AG09309 (cell line): ENCODE results near the gene XRRA1.

ENCODE experiments used
- DNase-seq: peaks from one replicate; pipeline ENCODE4 v3.0.0-alpha.2; 2010; ENCODE audit warnings: low read depth
- H3K4me3 ChIP-seq: 2 replicates; pipeline ENCODE4 v1.5.1; 2011; ENCODE audit warnings: mild to moderate bottlenecking, low read depth, low read length, moderate library complexity; ENCODE audit not compliant: control insufficient read depth
- TF ChIP-seq, protein P1 (sequence below): IDR thresholded peaks from 2 replicates; pipeline ENCODE4 v1.5.1; 2011; ENCODE audit warnings: mild to moderate bottlenecking, low read depth, low read length, inconsistent platforms; ENCODE audit not compliant: insufficient read depth, control insufficient read depth; ENCODE audit errors: missing control alignments

XRRA1 gene

DNA sequence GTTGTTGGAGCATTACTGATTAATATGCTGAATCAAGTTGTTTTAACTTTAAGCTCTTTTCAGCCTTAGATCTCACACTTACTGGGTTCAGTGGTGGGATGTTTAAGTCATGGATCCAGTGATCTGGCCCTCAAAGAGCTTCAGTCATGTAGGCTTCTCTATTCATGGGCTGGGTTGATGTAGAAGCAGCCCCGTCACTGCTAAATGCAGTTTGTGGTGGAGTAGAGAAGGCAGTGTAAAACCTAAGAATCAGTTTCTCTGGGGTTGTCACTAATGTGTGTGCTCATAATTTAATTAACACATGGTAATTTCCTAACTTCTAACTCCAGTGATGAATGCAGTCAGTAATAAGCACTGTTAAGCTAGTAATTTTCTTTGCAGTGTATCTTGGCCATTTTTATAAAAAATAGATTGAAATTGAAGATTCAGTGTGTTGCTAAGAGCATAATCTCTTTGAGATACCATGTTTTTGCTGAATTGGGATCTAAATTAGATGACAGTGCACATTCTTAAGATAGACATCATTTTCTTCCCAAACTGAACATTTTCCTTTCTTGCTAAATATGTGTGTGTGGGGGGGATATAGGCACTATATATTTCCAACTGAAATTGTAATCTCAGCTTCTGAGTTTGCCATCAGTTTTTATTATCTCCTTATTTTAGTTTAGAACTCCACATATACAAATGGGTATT is 9.2 kb upstream of the XRRA1 start:
- H3K4me3 ChIP-seq: no peak overlapping the region
- TF ChIP-seq, protein P1, sequence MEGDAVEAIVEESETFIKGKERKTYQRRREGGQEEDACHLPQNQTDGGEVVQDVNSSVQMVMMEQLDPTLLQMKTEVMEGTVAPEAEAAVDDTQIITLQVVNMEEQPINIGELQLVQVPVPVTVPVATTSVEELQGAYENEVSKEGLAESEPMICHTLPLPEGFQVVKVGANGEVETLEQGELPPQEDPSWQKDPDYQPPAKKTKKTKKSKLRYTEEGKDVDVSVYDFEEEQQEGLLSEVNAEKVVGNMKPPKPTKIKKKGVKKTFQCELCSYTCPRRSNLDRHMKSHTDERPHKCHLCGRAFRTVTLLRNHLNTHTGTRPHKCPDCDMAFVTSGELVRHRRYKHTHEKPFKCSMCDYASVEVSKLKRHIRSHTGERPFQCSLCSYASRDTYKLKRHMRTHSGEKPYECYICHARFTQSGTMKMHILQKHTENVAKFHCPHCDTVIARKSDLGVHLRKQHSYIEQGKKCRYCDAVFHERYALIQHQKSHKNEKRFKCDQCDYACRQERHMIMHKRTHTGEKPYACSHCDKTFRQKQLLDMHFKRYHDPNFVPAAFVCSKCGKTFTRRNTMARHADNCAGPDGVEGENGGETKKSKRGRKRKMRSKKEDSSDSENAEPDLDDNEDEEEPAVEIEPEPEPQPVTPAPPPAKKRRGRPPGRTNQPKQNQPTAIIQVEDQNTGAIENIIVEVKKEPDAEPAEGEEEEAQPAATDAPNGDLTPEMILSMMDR: no peak
- DNase-seq: no peak

GRCh38 chr11:74956397-74957015 is 7.6 kb upstream of the XRRA1 start:
- DNase-seq: no peak
- H3K4me3 ChIP-seq: no peak overlapping the region
- TF ChIP-seq, protein P1: no peak

GRCh38 chr11:74954199-74954598 is 5.3 kb upstream of the XRRA1 start:
- no peak for DNase-seq
- TF ChIP-seq, protein P1: no peak
- no peak overlapping the region for H3K4me3 ChIP-seq

DNA sequence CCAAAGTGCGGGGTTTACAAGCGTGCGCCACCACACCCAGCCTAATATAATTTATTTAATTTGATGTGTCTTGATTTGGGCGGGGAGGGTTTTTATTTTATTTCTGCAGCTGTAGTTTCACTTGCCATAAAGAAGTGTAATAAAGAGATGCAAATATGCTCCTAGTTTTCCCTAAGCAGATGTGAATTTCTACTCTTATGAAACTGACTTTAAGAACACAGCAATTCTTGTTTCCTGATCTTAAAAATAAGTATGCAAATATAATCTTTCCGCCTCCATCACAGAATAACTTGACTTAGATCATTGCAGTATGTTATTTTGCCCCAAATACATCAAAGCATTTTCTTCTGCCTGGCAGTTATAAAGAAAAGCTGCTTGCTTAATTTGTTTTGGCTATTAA is 4.6 kb upstream of the XRRA1 start:
- H3K4me3 ChIP-seq: no peak overlapping the region
- DNase-seq: no peak

GRCh38 chr11:74952752-74953151 is 3.9 kb upstream of the XRRA1 start:
- no peak overlapping the region for H3K4me3 ChIP-seq
- TF ChIP-seq, protein P1: no peak
- DNase-seq: no peak

More for the DNA sequence above, 4.6 kb upstream of the XRRA1 start:
- TF ChIP-seq, protein P1: no peak

GRCh38 chr11:74951226-74951625 is 2.3 kb upstream of the XRRA1 start:
- TF ChIP-seq, protein P1: no peak
- DNase-seq: no peak
- H3K4me3 ChIP-seq: no peak overlapping the region
